WTC11 (cell line): Measurements from ENCODE around the gene NEUROG1.

Experiments
- ATF3 ChIP-seq: sonication (generic); formaldehyde crosslinking; conservative IDR thresholded peaks from 2 replicates; pipeline ENCODE4 v1.8.1; 2022; ENCODE audit warnings: mild to moderate bottlenecking, missing genetic modification reagents
- CREB1 ChIP-seq: sonication (generic); formaldehyde crosslinking; IDR thresholded peaks from 2 replicates; pipeline ENCODE4 v1.8.0; 2023; ENCODE audit warnings: mild to moderate bottlenecking, missing genetic modification reagents
- FOXP1 ChIP-seq: sonication (generic); formaldehyde crosslinking; IDR thresholded peaks from 2 replicates; pipeline ENCODE4 v1.8.0; 2022; ENCODE audit warnings: missing genetic modification reagents, mild to moderate bottlenecking, moderate library complexity, borderline replicate concordance
- NFATC4 ChIP-seq: fragments of 250-450 bp; sonication (Bioruptor Pico); IDR thresholded peaks from 2 replicates; pipeline ENCODE4 v1.9.0; 2021; ENCODE audit warnings: mild to moderate bottlenecking
- TP53 ChIP-seq: sonication (generic); formaldehyde crosslinking; IDR thresholded peaks from 2 replicates; pipeline ENCODE4 v1.8.1; 2023; ENCODE audit warnings: mild to moderate bottlenecking, missing genetic modification reagents
- ZNF138 ChIP-seq: sonication (generic); formaldehyde crosslinking; conservative IDR thresholded peaks from 2 replicates; pipeline ENCODE4 v1.8.1; 2022; ENCODE audit warnings: mild to moderate bottlenecking, moderate library complexity, missing genetic modification reagents
- TF ChIP-seq, protein P1 (sequence below): fragments of 200-600 bp; IDR thresholded peaks from 2 replicates; pipeline ENCODE4 v1.8.0; 2022; ENCODE audit warnings: antibody characterized with exemption

- TF ChIP-seq, protein P1, sequence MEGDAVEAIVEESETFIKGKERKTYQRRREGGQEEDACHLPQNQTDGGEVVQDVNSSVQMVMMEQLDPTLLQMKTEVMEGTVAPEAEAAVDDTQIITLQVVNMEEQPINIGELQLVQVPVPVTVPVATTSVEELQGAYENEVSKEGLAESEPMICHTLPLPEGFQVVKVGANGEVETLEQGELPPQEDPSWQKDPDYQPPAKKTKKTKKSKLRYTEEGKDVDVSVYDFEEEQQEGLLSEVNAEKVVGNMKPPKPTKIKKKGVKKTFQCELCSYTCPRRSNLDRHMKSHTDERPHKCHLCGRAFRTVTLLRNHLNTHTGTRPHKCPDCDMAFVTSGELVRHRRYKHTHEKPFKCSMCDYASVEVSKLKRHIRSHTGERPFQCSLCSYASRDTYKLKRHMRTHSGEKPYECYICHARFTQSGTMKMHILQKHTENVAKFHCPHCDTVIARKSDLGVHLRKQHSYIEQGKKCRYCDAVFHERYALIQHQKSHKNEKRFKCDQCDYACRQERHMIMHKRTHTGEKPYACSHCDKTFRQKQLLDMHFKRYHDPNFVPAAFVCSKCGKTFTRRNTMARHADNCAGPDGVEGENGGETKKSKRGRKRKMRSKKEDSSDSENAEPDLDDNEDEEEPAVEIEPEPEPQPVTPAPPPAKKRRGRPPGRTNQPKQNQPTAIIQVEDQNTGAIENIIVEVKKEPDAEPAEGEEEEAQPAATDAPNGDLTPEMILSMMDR, result no peak
- no peak for TF ChIP-seq TP53 (CRISPR knock-in tag)
- TF ChIP-seq FOXP1 (CRISPR knock-in tag), result no peak
- TF ChIP-seq NFATC4 (CRISPR knock-in tag), result no peak
- no peak for TF ChIP-seq ATF3
- no peak for TF ChIP-seq ZNF138 (CRISPR knock-in tag)
- TF ChIP-seq CREB1 (CRISPR knock-in tag), result no peak
Observed at GRCh38 chr5:135543485-135544304, 7.9 kb upstream of the NEUROG1 start.
